Measurements from ENCODE around the gene TLL2.

TLL2 gene

GRCh38 chr10:96457341-96457740, 56.4 kb downstream of the TLL2 start:
- H3K36me3 Mint-ChIP-seq = no peaks in the 10 kb centered on the region
- peaks cover 6% of the 10 kb centered on the region for H3K9me3 Mint-ChIP-seq (ENCODE audit: low read depth)
- H3K4me1 Mint-ChIP-seq (ENCODE audit: low read depth) = no peaks in the 10 kb centered on the region
- H3K27me3 Mint-ChIP-seq = peaks cover 2% of the 10 kb centered on the region
- no peak overlapping the region for H3K4me3 Mint-ChIP-seq
- H3K27ac Mint-ChIP-seq = no peak overlapping the region

GRCh38 chr10:96456296-96456840, 57.4 kb downstream of the TLL2 start:
- Mint-ChIP-seq H3K27me3 (peaks cover 2% of the 10 kb centered on the region), H3K27ac (no peak overlapping the region), H3K4me3 (no peak overlapping the region), H3K9me3 (ENCODE audit: low read depth) (peaks cover 6% of the 10 kb centered on the region), H3K36me3 (no peaks in the 10 kb centered on the region), H3K4me1 (ENCODE audit: low read depth) (no peaks in the 10 kb centered on the region)

GRCh38 chr10:96453856-96454583, 59.7 kb downstream of the TLL2 start:
- Mint-ChIP-seq H3K9me3 (ENCODE audit: low read depth) (no peaks in the 10 kb centered on the region), H3K27ac (no peak overlapping the region), H3K4me1 (ENCODE audit: low read depth) (no peaks in the 10 kb centered on the region), H3K27me3 (peaks cover 2% of the 10 kb centered on the region), H3K36me3 (no peaks in the 10 kb centered on the region), H3K4me3 (no peak overlapping the region)

- Mint-ChIP-seq H3K4me3 (no peak overlapping the region), H3K36me3 (no peaks in the 10 kb centered on the region), H3K27ac (no peak overlapping the region), H3K4me1 (ENCODE audit: low read depth) (no peaks in the 10 kb centered on the region), H3K9me3 (ENCODE audit: low read depth) (no peaks in the 10 kb centered on the region), H3K27me3 (peaks cover 2% of the 10 kb centered on the region)
These were observed 61.1 kb downstream of the TLL2 start for GRCh38 chr10:96452494-96453153.

GRCh38 chr10:96450529-96451207, 63.1 kb downstream of the TLL2 start:
- Mint-ChIP-seq H3K36me3 (no peaks in the 10 kb centered on the region), H3K27me3 (peaks cover 2% of the 10 kb centered on the region), H3K9me3 (ENCODE audit: low read depth) (no peaks in the 10 kb centered on the region), H3K4me1 (ENCODE audit: low read depth) (no peaks in the 10 kb centered on the region), H3K27ac (no peak overlapping the region), H3K4me3 (no peak overlapping the region)

- no peaks in the 10 kb centered on the region for H3K4me1 Mint-ChIP-seq (ENCODE audit: low read depth)
- H3K4me3 Mint-ChIP-seq = no peak overlapping the region
- H3K9me3 Mint-ChIP-seq (ENCODE audit: low read depth) = no peaks in the 10 kb centered on the region
- H3K36me3 Mint-ChIP-seq = no peaks in the 10 kb centered on the region
- no peak overlapping the region for H3K27ac Mint-ChIP-seq
- no peaks in the 10 kb centered on the region for H3K27me3 Mint-ChIP-seq
These were observed 65.2 kb downstream of the TLL2 start for GRCh38 chr10:96448558-96448957.

- Mint-ChIP-seq H3K36me3 (no peaks in the 10 kb centered on the region), H3K27ac (no peak overlapping the region), H3K27me3 (no peaks in the 10 kb centered on the region), H3K4me1 (ENCODE audit: low read depth) (no peaks in the 10 kb centered on the region), H3K9me3 (ENCODE audit: low read depth) (no peaks in the 10 kb centered on the region), H3K4me3 (no peak overlapping the region)
These were observed 65.7 kb downstream of the TLL2 start for GRCh38 chr10:96448021-96448457.

GRCh38 chr10:96446966-96447596, 66.6 kb downstream of the TLL2 start:
- Mint-ChIP-seq H3K27me3 (no peaks in the 10 kb centered on the region), H3K4me1 (ENCODE audit: low read depth) (no peaks in the 10 kb centered on the region), H3K27ac (no peak overlapping the region), H3K4me3 (no peak overlapping the region), H3K36me3 (no peaks in the 10 kb centered on the region), H3K9me3 (ENCODE audit: low read depth) (no peaks in the 10 kb centered on the region)

GRCh38 chr10:96441987-96442643, 71.6 kb downstream of the TLL2 start:
- H3K27ac Mint-ChIP-seq = no peak overlapping the region
- no peaks in the 10 kb centered on the region for H3K9me3 Mint-ChIP-seq (ENCODE audit: low read depth)
- H3K36me3 Mint-ChIP-seq = no peaks in the 10 kb centered on the region
- no peak overlapping the region for H3K4me3 Mint-ChIP-seq
- H3K27me3 Mint-ChIP-seq = peaks cover 1% of the 10 kb centered on the region
- no peaks in the 10 kb centered on the region for H3K4me1 Mint-ChIP-seq (ENCODE audit: low read depth)

- Mint-ChIP-seq H3K4me1 (ENCODE audit: low read depth) (no peaks in the 10 kb centered on the region), H3K27me3 (peaks cover 1% of the 10 kb centered on the region), H3K27ac (no peak overlapping the region), H3K36me3 (no peaks in the 10 kb centered on the region), H3K9me3 (ENCODE audit: low read depth) (no peaks in the 10 kb centered on the region), H3K4me3 (no peak overlapping the region)
These were observed 72.3 kb downstream of the TLL2 start for GRCh38 chr10:96441322-96441885.

GRCh38 chr10:96440361-96441292, 73.1 kb downstream of the TLL2 start:
- Mint-ChIP-seq H3K27me3 (peaks cover 1% of the 10 kb centered on the region), H3K36me3 (no peaks in the 10 kb centered on the region), H3K9me3 (ENCODE audit: low read depth) (peaks cover 4% of the 10 kb centered on the region), H3K27ac (no peak overlapping the region), H3K4me3 (no peak overlapping the region), H3K4me1 (ENCODE audit: low read depth) (no peaks in the 10 kb centered on the region)

GRCh38 chr10:96439725-96440124, 74.0 kb downstream of the TLL2 start:
- Mint-ChIP-seq H3K27ac (no peak overlapping the region), H3K9me3 (ENCODE audit: low read depth) (peaks cover 8% of the 10 kb centered on the region), H3K27me3 (peaks cover 1% of the 10 kb centered on the region), H3K36me3 (peaks cover 3% of the 10 kb centered on the region), H3K4me3 (no peak overlapping the region), H3K4me1 (ENCODE audit: low read depth) (no peaks in the 10 kb centered on the region)

GRCh38 chr10:96436035-96436434, 77.7 kb downstream of the TLL2 start:
- no peak overlapping the region for H3K27ac Mint-ChIP-seq
- no peak overlapping the region for H3K4me3 Mint-ChIP-seq
- peaks cover 6% of the 10 kb centered on the region for H3K36me3 Mint-ChIP-seq
- peaks cover 8% of the 10 kb centered on the region for H3K9me3 Mint-ChIP-seq (ENCODE audit: low read depth)
- H3K27me3 Mint-ChIP-seq = peaks cover 6% of the 10 kb centered on the region
- H3K4me1 Mint-ChIP-seq (ENCODE audit: low read depth) = no peaks in the 10 kb centered on the region
